Uterus (tissue), 4 donors: Measurements from ENCODE around the gene C1orf174. TPM values are rescaled to one million over a fixed set of nuclear protein-coding genes. Genes with fewer than 3 reads are reported as not detected.
A peak's percentile ranks its signal among the peaks of the same experiment; 100 is the strongest.

Experiments used
- DNase-seq, 2 donors: peaks; one replicate each; pipeline ENCODE4 v3.0.0-alpha.2; 2019 to 2020
- H3K27ac ChIP-seq, 2 donors: fragments of 200-600 bp; sonication (generic); 1 replicate in 1 of 2; 2 replicates in 1 of 2; pipeline ENCODE4 v1.5.1; 2016 to 2018
- H3K27me3 ChIP-seq, 2 donors: fragments of 200-600 bp; sonication (generic); one replicate each; pipeline ENCODE4 v1.5.1; 2018 to 2019; ENCODE audit warnings: control low read depth in 1 of 2
- H3K36me3 ChIP-seq, 2 donors: fragments of 200-600 bp; sonication (generic); one replicate each; pipeline ENCODE4 v1.5.1; 2019; ENCODE audit warnings: control low read depth in 1 of 2
- H3K4me1 ChIP-seq, 2 donors: fragments of 200-600 bp; sonication (generic); one replicate each; pipeline ENCODE4 v1.5.1; 2018 to 2019; ENCODE audit warnings: control low read depth in 1 of 2
- H3K4me3 ChIP-seq, 2 donors: fragments of 200-600 bp; sonication (generic); 1 replicate in 1 of 2; 2 replicates in 1 of 2; pipeline ENCODE4 v1.5.1; 2018 to 2019; ENCODE audit warnings: mild to moderate bottlenecking in 1 of 2
- H3K9me3 ChIP-seq, 2 donors: fragments of 200-600 bp; sonication (generic); one replicate each; pipeline ENCODE4 v1.5.1; 2019; ENCODE audit warnings: control low read depth in 1 of 2
- POLR2A ChIP-seq, 2 donors: fragments of 450-650 bp; IDR thresholded peaks; one replicate each; pipeline ENCODE4 v1.6.1; 2016; ENCODE audit warnings: antibody characterized with exemption in 2 of 2, mild to moderate bottlenecking in 1 of 2, moderate library complexity in 1 of 2
- intact Hi-C: fragments of 100-400 bp; cut with DNase I; formaldehyde crosslinking; loops from one replicate; pipeline ENCODE4 v1.15.1; 2023; ENCODE audit warnings: low total_unique reads
- total RNA-seq, 4 donors: library from RNA; depleted of rRNA in 3 of 4; stranded (reverse); fragments of >200 nt in 3 of 4; gene quantifications; one replicate each; pipeline versions ENCODE4 v1.1.0 to v1.2.4, GENCODE V29; 2014 to 2023
- TF ChIP-seq, protein P1 (sequence below), 4 experiments: fragments of 200-600 bp in 2 of 4; fragments of 450-650 bp in 2 of 4; sonication (generic) in 2 of 4; IDR thresholded peaks; one replicate each; pipeline ENCODE4 v1.5.1; 2016 to 2019; ENCODE audit warnings: antibody characterized with exemption in 4 of 4, mild to moderate bottlenecking in 2 of 4, moderate library complexity in 1 of 4
- donor health status: DM: yes; HTN: yes; CAD: no.

Gene C1orf174
- 10 to 100 TPM in 2 of 4 donors, 1 to 10 TPM in 2; 6.4 to 41.9 (median 17.5) TPM for total RNA-seq

- TF ChIP-seq, protein P1, sequence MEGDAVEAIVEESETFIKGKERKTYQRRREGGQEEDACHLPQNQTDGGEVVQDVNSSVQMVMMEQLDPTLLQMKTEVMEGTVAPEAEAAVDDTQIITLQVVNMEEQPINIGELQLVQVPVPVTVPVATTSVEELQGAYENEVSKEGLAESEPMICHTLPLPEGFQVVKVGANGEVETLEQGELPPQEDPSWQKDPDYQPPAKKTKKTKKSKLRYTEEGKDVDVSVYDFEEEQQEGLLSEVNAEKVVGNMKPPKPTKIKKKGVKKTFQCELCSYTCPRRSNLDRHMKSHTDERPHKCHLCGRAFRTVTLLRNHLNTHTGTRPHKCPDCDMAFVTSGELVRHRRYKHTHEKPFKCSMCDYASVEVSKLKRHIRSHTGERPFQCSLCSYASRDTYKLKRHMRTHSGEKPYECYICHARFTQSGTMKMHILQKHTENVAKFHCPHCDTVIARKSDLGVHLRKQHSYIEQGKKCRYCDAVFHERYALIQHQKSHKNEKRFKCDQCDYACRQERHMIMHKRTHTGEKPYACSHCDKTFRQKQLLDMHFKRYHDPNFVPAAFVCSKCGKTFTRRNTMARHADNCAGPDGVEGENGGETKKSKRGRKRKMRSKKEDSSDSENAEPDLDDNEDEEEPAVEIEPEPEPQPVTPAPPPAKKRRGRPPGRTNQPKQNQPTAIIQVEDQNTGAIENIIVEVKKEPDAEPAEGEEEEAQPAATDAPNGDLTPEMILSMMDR (IDR thresholded peaks at IDR 0.05) = no peak
- peak in 1 of 2 donors; percentile 37 for TF ChIP-seq POLR2A (IDR thresholded peaks at IDR 0.05)
- Histone ChIP-seq H3K4me1 (no peaks in the 10 kb centered on the region), H3K36me3 (no peaks in the 10 kb centered on the region), H3K9me3 (no peaks in the 10 kb centered on the region), H3K27ac (peak within 1 kb of the TSS; percentile 98 to 99), H3K4me3 (peak within 1 kb of the TSS; percentile 90 to 100), H3K27me3 (no peaks in the 10 kb centered on the region)
- DNase-seq = peak; percentile 95 to 99
- intact Hi-C loops = no loop called here
Measured at GRCh38 chr1:3900150-3900968, at the start of gene C1orf174. Gene C1orf174, minus strand, starts transcription at chr1:3900272. Its CDS starts 86 bp downstream, at chr1:3900186.

DNA sequence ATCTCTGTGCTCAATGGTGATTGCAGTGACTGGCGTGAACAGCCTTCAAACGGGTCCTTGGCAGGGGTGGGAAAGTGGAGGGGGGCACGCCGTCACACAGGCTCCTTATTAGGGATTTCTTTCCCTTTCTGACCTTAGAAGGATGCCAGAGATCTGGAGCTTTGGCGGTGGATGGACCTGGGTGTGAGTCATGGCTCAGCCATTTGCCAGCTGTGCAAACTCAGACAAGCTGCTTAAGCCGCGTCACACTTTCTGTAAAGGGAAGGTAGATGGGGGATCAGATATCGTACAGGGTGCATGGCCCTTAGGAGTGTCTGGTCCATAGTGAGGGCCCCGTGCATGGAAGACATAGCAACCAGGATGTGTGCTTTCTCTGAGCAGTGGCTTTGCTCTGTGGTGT lies 48.3 kb upstream of the C1orf174 start:
- H3K4me3 ChIP-seq = no peak overlapping the region
- no peak overlapping the region for H3K27ac ChIP-seq
- no peaks in the 10 kb centered on the region for H3K36me3 ChIP-seq
- no peaks in the 10 kb centered on the region for H3K27me3 ChIP-seq
- H3K9me3 ChIP-seq = no peaks in the 10 kb centered on the region
- no peak for DNase-seq
- TF ChIP-seq POLR2A (IDR thresholded peaks at IDR 0.05) = no peak
- TF ChIP-seq, protein P1 (IDR thresholded peaks at IDR 0.05) = no peak
- intact Hi-C loops = no loop called here
- H3K4me1 ChIP-seq = no peaks in the 10 kb centered on the region

- no peaks in the 10 kb centered on the region for H3K36me3 ChIP-seq
- no peak for TF ChIP-seq POLR2A (IDR thresholded peaks at IDR 0.05)
- TF ChIP-seq, protein P1 (IDR thresholded peaks at IDR 0.05) = no peak
- H3K9me3 ChIP-seq = no peaks in the 10 kb centered on the region
- H3K27ac ChIP-seq = no peak overlapping the region
- intact Hi-C loops = no loop called here
- H3K27me3 ChIP-seq = no peaks in the 10 kb centered on the region
- DNase-seq = no peak
- H3K4me1 ChIP-seq = no peaks in the 10 kb centered on the region
- no peak overlapping the region for H3K4me3 ChIP-seq
Measured at GRCh38 chr1:3945916-3946840, 46.1 kb upstream of the C1orf174 start.

DNA sequence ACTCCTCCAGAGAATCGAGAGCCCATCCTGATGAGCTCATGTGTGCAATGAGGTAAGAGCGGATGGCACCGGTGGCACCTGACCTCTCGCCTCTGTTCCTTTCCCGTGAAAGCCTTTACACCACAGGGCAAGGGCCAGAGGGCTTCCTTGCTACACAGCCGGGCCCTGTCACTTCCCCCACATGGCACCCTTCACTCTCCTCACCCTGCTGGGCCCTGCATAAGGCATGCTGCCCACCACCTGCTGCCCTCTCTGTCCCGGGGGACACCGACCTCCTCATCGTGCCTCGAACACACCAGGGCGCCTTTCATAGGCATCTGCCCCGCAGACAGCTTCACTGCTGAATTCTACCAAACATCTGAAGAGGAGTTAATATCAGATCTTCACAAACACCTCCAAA lies 45.1 kb upstream of the C1orf174 start:
- Histone ChIP-seq H3K4me3 (no peak overlapping the region), H3K27me3 (no peaks in the 10 kb centered on the region), H3K4me1 (peaks cover 0 to 1% of the 10 kb centered on the region in 2 donors), H3K9me3 (no peaks in the 10 kb centered on the region), H3K27ac (no peak overlapping the region), H3K36me3 (no peaks in the 10 kb centered on the region)
- no peak for DNase-seq
- intact Hi-C loops = no loop called here
- TF ChIP-seq, protein P1 (IDR thresholded peaks at IDR 0.05) = no peak
- no peak for TF ChIP-seq POLR2A (IDR thresholded peaks at IDR 0.05)
